Progenitor cell of endocrine pancreas (in vitro differentiated cells): ENCODE data around the gene SLC37A2. TPM values are rescaled to one million over a fixed set of nuclear protein-coding genes. Genes with fewer than 3 reads are reported as not detected.

Source experiments
- DNase-seq: peaks from one replicate; pipeline ENCODE4 v3.0.0; 2021; ENCODE audit warnings: low spot score; ENCODE audit not compliant: unreplicated experiment
- H3K27ac Mint-ChIP-seq: 2 replicates; pipeline ENCODE4 v1.8.0; 2021; ENCODE audit warnings: mild to moderate bottlenecking, moderate library complexity, mixed read lengths
- H3K27me3 Mint-ChIP-seq: 2 replicates; pipeline ENCODE4 v1.8.0; 2021; ENCODE audit warnings: mixed read lengths
- H3K36me3 Mint-ChIP-seq: 2 replicates; pipeline ENCODE4 v1.8.0; 2022; ENCODE audit warnings: mixed read lengths; ENCODE audit not compliant: insufficient read depth
- H3K4me1 Mint-ChIP-seq: 2 replicates; pipeline ENCODE4 v1.8.0; 2021; ENCODE audit warnings: low read depth, mixed read lengths
- H3K4me3 Mint-ChIP-seq: 2 replicates; pipeline ENCODE4 v1.8.0; 2021; ENCODE audit warnings: low read depth, mild to moderate bottlenecking, moderate library complexity, mixed read lengths
- H3K9me3 Mint-ChIP-seq: 2 replicates; pipeline ENCODE4 v1.8.0; 2021; ENCODE audit warnings: low read depth, mixed read lengths
- CTCF ChIP-seq: fragments of 200-600 bp; sonication (generic); IDR thresholded peaks from one replicate; pipeline ENCODE4 v1.5.0; 2021; ENCODE audit warnings: antibody characterized with exemption, mild to moderate bottlenecking; ENCODE audit not compliant: unreplicated experiment
- total RNA-seq: library from RNA; stranded (reverse); gene quantifications from 2 replicates; pipeline ENCODE4 v1.2.1, GENCODE V29; 2021

The SLC37A2 gene
- total RNA-seq, 1 donor from 2014 or later, result 0.62 TPM

- DNase-seq, result no peak
- H3K27me3 Mint-ChIP-seq, result peaks cover 7% of the 10 kb centered on the region
- no peaks in the 10 kb centered on the region for H3K9me3 Mint-ChIP-seq
- TF ChIP-seq CTCF, result no peak
- H3K4me1 Mint-ChIP-seq, result no peaks in the 10 kb centered on the region
- H3K36me3 Mint-ChIP-seq, result peaks cover 1% of the 10 kb centered on the region
- H3K27ac Mint-ChIP-seq, result no peak overlapping the region
- no peak overlapping the region for H3K4me3 Mint-ChIP-seq
Measured at GRCh38 chr11:125090816-125091215, 27.7 kb downstream of the SLC37A2 start.

- Mint-ChIP-seq H3K27me3 (peaks cover 4% of the 10 kb centered on the region), H3K36me3 (peaks cover 1% of the 10 kb centered on the region), H3K4me3 (no peak overlapping the region), H3K27ac (no peak overlapping the region), H3K9me3 (no peaks in the 10 kb centered on the region), H3K4me1 (no peaks in the 10 kb centered on the region)
- no peak for DNase-seq
- peak; percentile 87 for TF ChIP-seq CTCF
Measured at GRCh38 chr11:125091247-125091876, 28.3 kb downstream of the SLC37A2 start.

- Mint-ChIP-seq H3K27ac (no peak overlapping the region), H3K4me3 (no peak overlapping the region), H3K36me3 (peaks cover 4% of the 10 kb centered on the region), H3K4me1 (no peaks in the 10 kb centered on the region), H3K9me3 (no peaks in the 10 kb centered on the region), H3K27me3 (no peaks in the 10 kb centered on the region)
- no peak for TF ChIP-seq CTCF
- DNase-seq, result no peak
Measured at GRCh38 chr11:125091877-125092664, 29.0 kb downstream of the SLC37A2 start.

GRCh38 chr11:125092669-125093068 lies 29.6 kb downstream of the SLC37A2 start:
- no peak for DNase-seq
- Mint-ChIP-seq H3K4me1 (no peaks in the 10 kb centered on the region), H3K27me3 (no peaks in the 10 kb centered on the region), H3K4me3 (no peak overlapping the region), H3K27ac (no peak overlapping the region), H3K9me3 (no peaks in the 10 kb centered on the region), H3K36me3 (peaks cover 4% of the 10 kb centered on the region)
- no peak for TF ChIP-seq CTCF

- TF ChIP-seq CTCF, result no peak
- Mint-ChIP-seq H3K27me3 (no peaks in the 10 kb centered on the region), H3K27ac (no peak overlapping the region), H3K9me3 (no peaks in the 10 kb centered on the region), H3K36me3 (peaks cover 6% of the 10 kb centered on the region), H3K4me3 (no peak overlapping the region), H3K4me1 (no peaks in the 10 kb centered on the region)
- DNase-seq, result no peak
Measured at GRCh38 chr11:125093502-125093901, 30.4 kb downstream of the SLC37A2 start.
